IMR-90 (cell line): ENCODE measurements around the gene DGKD. TPM values are rescaled to one million over a fixed set of nuclear protein-coding genes. Genes with fewer than 3 reads are reported as not detected.

Source experiments
- ATAC-seq: fragments of 200-7000 bp; cut with Tn5 transposase; 2 replicates; pipeline ENCODE4 v1.9.1; 2020; ENCODE audit warnings: low read depth, mild to moderate bottlenecking, moderate library complexity
- BruUV-seq: library from RNA; stranded (reverse); fragments of 400-500 nt; replicated peaks from 2 replicates; lab custom pipeline; 2021; lab: Mats Ljungman, UMichigan
- CTCF ChIA-PET: fragments of 300-600 bp; formaldehyde crosslinking; extraction: SDS; loops from one replicate; lab custom pipeline; 2021; ENCODE audit warnings: antibody characterized with exemption; lab: Yijun Ruan, JAX
- POLR2A ChIA-PET: fragments of 300-600 bp; sonication (Branson Sonifier 250); formaldehyde crosslinking; loops from one replicate; lab custom pipeline; 2022; ENCODE audit warnings: antibody characterized with exemption; ENCODE audit not compliant: unreplicated experiment; lab: Charles Lee
- DNase-seq: peaks from one replicate; pipeline ENCODE4 v3.0.0; 2013
- H2AFZ ChIP-seq: replicated peaks from 2 replicates; pipeline ENCODE3; 2013; ENCODE audit warnings: low read length, mild to moderate bottlenecking; ENCODE audit not compliant: poor library complexity
- H2AK5ac ChIP-seq: 2 replicates; pipeline ENCODE4 v1.6.1; 2013; ENCODE audit warnings: low read depth, low read length, inconsistent platforms
- H2AK9ac ChIP-seq: replicated peaks from 2 replicates; pipeline ENCODE3; 2013; ENCODE audit warnings: mild to moderate bottlenecking, low read depth, low read length, moderate library complexity; ENCODE audit not compliant: poor library complexity
- H2BK120ac ChIP-seq: 2 replicates; pipeline ENCODE4 v1.6.1; 2013; ENCODE audit warnings: low read depth, low read length, inconsistent platforms
- H2BK15ac ChIP-seq: 3 replicates; pipeline ENCODE4 v1.6.1; 2013; ENCODE audit warnings: low read depth, low read length, inconsistent platforms
- H2BK20ac ChIP-seq: 2 replicates; pipeline ENCODE4 v1.6.1; 2013; ENCODE audit warnings: low read depth, mild to moderate bottlenecking, inconsistent platforms, low read length, moderate library complexity
- H2BK5ac ChIP-seq: 2 replicates; pipeline ENCODE4 v1.6.1; 2013; ENCODE audit warnings: mild to moderate bottlenecking, low read depth, low read length, inconsistent platforms; ENCODE audit not compliant: poor library complexity, severe bottlenecking
- H3K14ac ChIP-seq: replicated peaks from 2 replicates; pipeline ENCODE4 v1.6.1; 2013; ENCODE audit warnings: low read depth, low read length, inconsistent platforms
- H3K18ac ChIP-seq: 2 replicates; pipeline ENCODE4 v1.6.1; 2013; ENCODE audit warnings: low read depth, low read length, control low read depth
- H3K23ac ChIP-seq: 2 replicates; pipeline ENCODE4 v1.6.1; 2013; ENCODE audit warnings: low read depth, low read length, inconsistent platforms
- H3K27ac ChIP-seq: 2 replicates; pipeline ENCODE4 v1.5.1; 2013; ENCODE audit warnings: mild to moderate bottlenecking, control low read depth, low read length; ENCODE audit not compliant: insufficient read depth
- H3K27me3 ChIP-seq: 2 replicates; pipeline ENCODE4 v1.6.1; 2013; ENCODE audit warnings: low read length; ENCODE audit not compliant: control insufficient read depth, insufficient read depth
- H3K36me3 ChIP-seq: 2 replicates; pipeline ENCODE4 v1.6.1; 2013; ENCODE audit warnings: low read length, mixed read lengths; ENCODE audit not compliant: control insufficient read depth, insufficient read depth
- H3K4ac ChIP-seq: 2 replicates; pipeline ENCODE4 v1.6.1; 2013; ENCODE audit warnings: low read depth, low read length, inconsistent platforms
- H3K4me1 ChIP-seq: 2 replicates; pipeline ENCODE4 v1.6.1; 2013; ENCODE audit warnings: low read length, mixed read lengths; ENCODE audit not compliant: control insufficient read depth, insufficient read depth
- H3K4me2 ChIP-seq: 2 replicates; pipeline ENCODE4 v1.6.1; 2013; ENCODE audit warnings: low read depth, mild to moderate bottlenecking, control low read depth, low read length, moderate library complexity
- H3K4me3 ChIP-seq: 2 replicates; pipeline ENCODE4 v1.5.1; 2013; ENCODE audit warnings: low read depth, mild to moderate bottlenecking, control low read depth, low read length, moderate library complexity; ENCODE audit not compliant: insufficient read depth
- H3K56ac ChIP-seq: 2 replicates; pipeline ENCODE4 v1.6.1; 2013; ENCODE audit warnings: low read length, inconsistent platforms; ENCODE audit not compliant: insufficient read depth; ENCODE audit errors: extremely low read depth
- H3K79me1 ChIP-seq, 2 experiments: 2 replicates each; pipeline ENCODE4 v1.6.1; 2013; ENCODE audit warnings: low read length in 2 of 2, inconsistent platforms in 1 of 2, low read depth in 1 of 2
- H3K9ac ChIP-seq: 2 replicates; pipeline ENCODE4 v1.6.1; 2013; ENCODE audit warnings: low read depth, low read length, control low read depth
- H3K9me1 ChIP-seq: 2 replicates; pipeline ENCODE4 v1.6.1; 2013; ENCODE audit warnings: low read length, inconsistent platforms; ENCODE audit not compliant: insufficient read depth
- H3K9me3 ChIP-seq: 2 replicates; pipeline ENCODE4 v1.6.1; 2013; ENCODE audit warnings: low read length; ENCODE audit not compliant: control insufficient read depth, insufficient read depth
- H4K20me1 ChIP-seq: 2 replicates; pipeline ENCODE4 v1.6.1; 2013; ENCODE audit warnings: low read length, inconsistent platforms; ENCODE audit not compliant: insufficient read depth
- H4K5ac ChIP-seq: 2 replicates; pipeline ENCODE4 v1.6.1; 2013; ENCODE audit warnings: mild to moderate bottlenecking, low read depth, low read length, control low read depth
- H4K8ac ChIP-seq, 2 experiments: 2 replicates each; pipeline ENCODE4 v1.6.1; 2013; ENCODE audit warnings: low read depth in 2 of 2, low read length in 2 of 2, control low read depth in 1 of 2, inconsistent platforms in 1 of 2
- H4K91ac ChIP-seq: 2 replicates; pipeline ENCODE4 v1.6.1; 2013; ENCODE audit warnings: low read depth, low read length, inconsistent platforms; ENCODE audit not compliant: insufficient read depth
- BHLHE40 ChIP-seq: fragments of 150-350 bp; IDR thresholded peaks from 2 replicates; pipeline ENCODE4 v1.6.1; 2016; ENCODE audit warnings: mild to moderate bottlenecking, low read depth, low read length
- CEBPB ChIP-seq: IDR thresholded peaks from 2 replicates; pipeline ENCODE4 v1.6.1; 2012; ENCODE audit warnings: low read depth, low read length, improper control_type of control experiment
- CHD1 ChIP-seq: IDR thresholded peaks from 2 replicates; pipeline ENCODE4 v1.6.1; 2012; ENCODE audit warnings: low read depth, low read length, improper control_type of control experiment
- FOS ChIP-seq: fragments of 150-350 bp; IDR thresholded peaks from 2 replicates; pipeline ENCODE4 v1.6.1; 2016; ENCODE audit warnings: low read depth, low read length
- MAFK ChIP-seq: IDR thresholded peaks from 2 replicates; pipeline ENCODE4 v1.6.1; 2012; ENCODE audit warnings: low read depth, low read length, improper control_type of control experiment
- MAZ ChIP-seq: IDR thresholded peaks from 2 replicates; pipeline ENCODE4 v1.6.1; 2012; ENCODE audit warnings: low read depth, mild to moderate bottlenecking, low read length, improper control_type of control experiment, moderate library complexity, borderline replicate concordance
- MXI1 ChIP-seq: IDR thresholded peaks from 2 replicates; pipeline ENCODE4 v1.6.1; 2012; ENCODE audit warnings: low read depth, mild to moderate bottlenecking, low read length, moderate library complexity, borderline replicate concordance
- NFE2L2 ChIP-seq: fragments of 150-350 bp; IDR thresholded peaks from 2 replicates; pipeline ENCODE4 v1.6.1; 2016; ENCODE audit warnings: low read depth, mild to moderate bottlenecking, low read length
- POLR2A ChIP-seq: IDR thresholded peaks from 2 replicates; pipeline ENCODE4 v1.6.1; 2012; ENCODE audit warnings: mild to moderate bottlenecking, low read depth, low read length
- RAD21 ChIP-seq: IDR thresholded peaks from 2 replicates; pipeline ENCODE4 v1.6.1; 2012; ENCODE audit warnings: low read length, improper control_type of control experiment
- RCOR1 ChIP-seq: IDR thresholded peaks from 2 replicates; pipeline ENCODE4 v1.6.1; 2012; ENCODE audit warnings: mild to moderate bottlenecking, low read length, improper control_type of control experiment; ENCODE audit not compliant: insufficient replicate concordance
- RFX5 ChIP-seq: IDR thresholded peaks from 2 replicates; pipeline ENCODE4 v1.8.0; 2012; ENCODE audit warnings: low read depth, mild to moderate bottlenecking, low read length, moderate library complexity
- SMC3 ChIP-seq: fragments of 150-350 bp; IDR thresholded peaks from 2 replicates; pipeline ENCODE4 v1.6.1; 2016; ENCODE audit warnings: low read depth, mild to moderate bottlenecking, antibody characterized with exemption, low read length, moderate library complexity
- WGBS, 2 experiments: methylation state at CpG; one replicate each; pipeline versions ENCODE4 v1.1.5 to v1.1.7; 2013; ENCODE audit warnings: missing lambda C conversion rate in 2 of 2; ENCODE audit not compliant: insufficient read length in 1 of 2; ENCODE audit errors: extremely low coverage in 2 of 2; 5-methylcytosine and 5-hydroxymethylcytosine counted together
- dilution Hi-C: fragments of 300-500 bp; cut with HindIII; formaldehyde crosslinking; loops from one replicate; pipeline ENCODE4 v1.14.3; 2018; ENCODE audit warnings: low sequenced_read_pairs; ENCODE audit not compliant: unreplicated experiment
- in situ Hi-C: fragments of 300-500 bp; cut with MboI; formaldehyde crosslinking; loops from 3 replicates; pipeline ENCODE4 v1.14.3; 2019; ENCODE audit warnings: low sequenced_read_pairs, inconsistent platforms, mixed read lengths
- intact Hi-C: fragments of 100-400 bp; cut with micrococcal nuclease; formaldehyde crosslinking; loops from 2 replicates; pipeline ENCODE4 v1.10.0; 2022
- polyA plus RNA-seq, 3 experiments: library from polyadenylated mRNA; depleted of rRNA; stranded (reverse); fragments of >200 nt; gene quantifications; 2 replicates each; pipeline ENCODE4 v1.2.3, GENCODE V29; 2012; ENCODE audit warnings: low replicate concordance in 1 of 3
- total RNA-seq: library from RNA; depleted of rRNA; stranded (reverse); fragments of >200 nt; gene quantifications from 2 replicates; pipeline ENCODE4 v1.2.3, GENCODE V29; 2012
- TF ChIP-seq, protein P1 (sequence below): fragments of 150-350 bp; IDR thresholded peaks from 2 replicates; pipeline ENCODE4 v1.6.1; 2017; ENCODE audit warnings: mild to moderate bottlenecking, antibody characterized with exemption, low read length, low read depth
- TF ChIP-seq, protein P2 (sequence below): conservative IDR thresholded peaks from 2 replicates; pipeline ENCODE4 v1.5.1; 2012; ENCODE audit warnings: mild to moderate bottlenecking, low read depth, low read length, improper control_type of control experiment
- TF ChIP-seq, protein P3 (sequence below): fragments of 150-350 bp; IDR thresholded peaks from 2 replicates; pipeline ENCODE4 v1.6.1; 2016; ENCODE audit warnings: low read depth, mild to moderate bottlenecking, low read length, moderate library complexity, borderline replicate concordance

The DGKD gene
- total and polyA plus RNA-seq, 2 of the 4 experiments (the other 2 are of a cell fraction): 6.5 to 10.1 TPM

DNA sequence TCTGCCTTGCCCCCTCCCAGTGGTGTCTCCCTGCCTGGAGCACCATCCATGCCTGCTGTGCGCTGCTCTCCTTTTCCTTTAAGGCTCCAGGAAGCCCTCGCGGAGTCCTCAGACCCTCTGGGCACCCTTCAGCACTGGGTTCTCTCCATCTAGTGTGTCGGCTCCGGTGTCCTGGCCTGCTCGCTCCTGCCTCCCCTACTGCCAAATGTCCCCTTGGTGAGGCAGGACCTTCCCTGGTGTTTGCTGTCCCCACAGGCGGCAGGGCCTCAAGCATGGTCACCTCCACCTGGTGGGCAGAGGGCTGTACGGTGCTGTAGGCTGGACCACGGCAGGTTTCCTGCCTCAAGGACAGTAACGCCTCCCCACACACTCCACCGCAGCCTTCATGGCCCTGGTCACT, 90.2 kb downstream of the DGKD start:
- H3K23ac ChIP-seq: no peak overlapping the region
- in situ Hi-C loops (loop anchor here (10.0 kb wide), 1 partner anchor 160 kb away; no protein-coding TSS in a partner anchor), intact Hi-C loops (no loop called here), dilution Hi-C loops (no loop called here)
- no peak overlapping the region for H3K9ac ChIP-seq
- WGBS, 2 experiments: 100% methylated on average over 2 of the region's 11 CpGs; no CpG with 5 or more reads in 1 of the 2 experiments
- H3K18ac ChIP-seq: no peak overlapping the region
- H3K4me3 ChIP-seq: no peak overlapping the region
- peak overlapping the region; percentile 9 for H2AK9ac ChIP-seq
- H3K79me1 ChIP-seq: no peaks in the 10 kb centered on the region; a peak in 1 of 4 replicates
- H4K5ac ChIP-seq: no peak overlapping the region
- CTCF ChIA-PET: interaction anchor here (1.9 to 2.5 kb wide), 2 partner anchors 40 to 42 kb away, joined by 6 to 18 read pairs; no protein-coding TSS in a partner anchor
- H2BK120ac ChIP-seq: no peak overlapping the region
- peaks cover 16% of the 10 kb centered on the region for H3K36me3 ChIP-seq
- H2BK20ac ChIP-seq: no peak overlapping the region
- no peaks in the 10 kb centered on the region for H3K9me3 ChIP-seq
- H4K91ac ChIP-seq: no peak overlapping the region
- POLR2A ChIA-PET: no interaction called here
- no peak overlapping the region for H3K4me2 ChIP-seq
- H3K9me1 ChIP-seq: peaks cover 2% of the 10 kb centered on the region; the same call in 1 of the 2 replicates
- H2AK5ac ChIP-seq: no peak overlapping the region
- DNase-seq: no peak
- no peaks in the 10 kb centered on the region for H4K20me1 ChIP-seq
- no peak overlapping the region for H2BK15ac ChIP-seq
- no peak overlapping the region for H2BK5ac ChIP-seq
- no peak overlapping the region for H3K4ac ChIP-seq
- H3K56ac ChIP-seq: no peak overlapping the region
- H2AFZ ChIP-seq: no peak overlapping the region
- no TSS peak for BruUV-seq
- no peak for ATAC-seq
- H3K14ac ChIP-seq: no peak overlapping the region
- H3K27me3 ChIP-seq: no peaks in the 10 kb centered on the region
- H3K4me1 ChIP-seq: no peaks in the 10 kb centered on the region
- TF ChIP-seq NFE2L2: no peak
- no peak for TF ChIP-seq RCOR1
- TF ChIP-seq, protein P1, sequence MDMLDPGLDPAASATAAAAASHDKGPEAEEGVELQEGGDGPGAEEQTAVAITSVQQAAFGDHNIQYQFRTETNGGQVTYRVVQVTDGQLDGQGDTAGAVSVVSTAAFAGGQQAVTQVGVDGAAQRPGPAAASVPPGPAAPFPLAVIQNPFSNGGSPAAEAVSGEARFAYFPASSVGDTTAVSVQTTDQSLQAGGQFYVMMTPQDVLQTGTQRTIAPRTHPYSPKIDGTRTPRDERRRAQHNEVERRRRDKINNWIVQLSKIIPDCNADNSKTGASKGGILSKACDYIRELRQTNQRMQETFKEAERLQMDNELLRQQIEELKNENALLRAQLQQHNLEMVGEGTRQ: no peak
- TF ChIP-seq BHLHE40: no peak
- TF ChIP-seq MAZ: no peak
- TF ChIP-seq FOS: no peak
- no peak for TF ChIP-seq RFX5
- TF ChIP-seq, protein P2, sequence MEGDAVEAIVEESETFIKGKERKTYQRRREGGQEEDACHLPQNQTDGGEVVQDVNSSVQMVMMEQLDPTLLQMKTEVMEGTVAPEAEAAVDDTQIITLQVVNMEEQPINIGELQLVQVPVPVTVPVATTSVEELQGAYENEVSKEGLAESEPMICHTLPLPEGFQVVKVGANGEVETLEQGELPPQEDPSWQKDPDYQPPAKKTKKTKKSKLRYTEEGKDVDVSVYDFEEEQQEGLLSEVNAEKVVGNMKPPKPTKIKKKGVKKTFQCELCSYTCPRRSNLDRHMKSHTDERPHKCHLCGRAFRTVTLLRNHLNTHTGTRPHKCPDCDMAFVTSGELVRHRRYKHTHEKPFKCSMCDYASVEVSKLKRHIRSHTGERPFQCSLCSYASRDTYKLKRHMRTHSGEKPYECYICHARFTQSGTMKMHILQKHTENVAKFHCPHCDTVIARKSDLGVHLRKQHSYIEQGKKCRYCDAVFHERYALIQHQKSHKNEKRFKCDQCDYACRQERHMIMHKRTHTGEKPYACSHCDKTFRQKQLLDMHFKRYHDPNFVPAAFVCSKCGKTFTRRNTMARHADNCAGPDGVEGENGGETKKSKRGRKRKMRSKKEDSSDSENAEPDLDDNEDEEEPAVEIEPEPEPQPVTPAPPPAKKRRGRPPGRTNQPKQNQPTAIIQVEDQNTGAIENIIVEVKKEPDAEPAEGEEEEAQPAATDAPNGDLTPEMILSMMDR: no peak
- TF ChIP-seq RAD21: no peak
- TF ChIP-seq CEBPB: no peak
- no peak for TF ChIP-seq SMC3
- TF ChIP-seq MAFK: no peak
- no peak for TF ChIP-seq MXI1
- TF ChIP-seq POLR2A: no peak
- TF ChIP-seq, protein P3, sequence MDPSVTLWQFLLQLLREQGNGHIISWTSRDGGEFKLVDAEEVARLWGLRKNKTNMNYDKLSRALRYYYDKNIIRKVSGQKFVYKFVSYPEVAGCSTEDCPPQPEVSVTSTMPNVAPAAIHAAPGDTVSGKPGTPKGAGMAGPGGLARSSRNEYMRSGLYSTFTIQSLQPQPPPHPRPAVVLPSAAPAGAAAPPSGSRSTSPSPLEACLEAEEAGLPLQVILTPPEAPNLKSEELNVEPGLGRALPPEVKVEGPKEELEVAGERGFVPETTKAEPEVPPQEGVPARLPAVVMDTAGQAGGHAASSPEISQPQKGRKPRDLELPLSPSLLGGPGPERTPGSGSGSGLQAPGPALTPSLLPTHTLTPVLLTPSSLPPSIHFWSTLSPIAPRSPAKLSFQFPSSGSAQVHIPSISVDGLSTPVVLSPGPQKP: no peak
- TF ChIP-seq CHD1: no peak
- no peak overlapping the region for H3K27ac ChIP-seq
- no peak overlapping the region for H4K8ac ChIP-seq
